HuH-7.5 (cell line): ENCODE results near the gene EHD1.

Source experiments
- DNase-seq: peaks from one replicate; pipeline ENCODE4 v3.0.0; 2011; ENCODE audit warnings: low spot score

The EHD1 gene

GRCh38 chr11:64890522-64890939 is 12.1 kb upstream of the EHD1 start:
- no peak for DNase-seq

- no peak for DNase-seq
These were observed 10.5 kb upstream of the EHD1 start for GRCh38 chr11:64888729-64889511.

GRCh38 chr11:64888406-64888728 is 9.9 kb upstream of the EHD1 start:
- DNase-seq, result no peak

GRCh38 chr11:64887757-64888405 is 9.5 kb upstream of the EHD1 start:
- peak; percentile 81 for DNase-seq

GRCh38 chr11:64887234-64887756 is 8.9 kb upstream of the EHD1 start:
- DNase-seq, result no peak

GRCh38 chr11:64885367-64886286 is 7.2 kb upstream of the EHD1 start:
- DNase-seq, result no peak

- DNase-seq, result no peak
These were observed 5.6 kb upstream of the EHD1 start for GRCh38 chr11:64884019-64884418.

GRCh38 chr11:64883575-64883974 is 5.2 kb upstream of the EHD1 start:
- no peak for DNase-seq

- DNase-seq, result no peak
These were observed 3.8 kb upstream of the EHD1 start for GRCh38 chr11:64882243-64882642.

- no peak for DNase-seq
These were observed 3.1 kb upstream of the EHD1 start for GRCh38 chr11:64881476-64881875.

- no peak for DNase-seq
These were observed 2.0 kb upstream of the EHD1 start for GRCh38 chr11:64880240-64881001.

GRCh38 chr11:64879244-64879900 is 951 bp upstream of the EHD1 start:
- DNase-seq, result no peak

GRCh38 chr11:64878223-64878493 is 263 bp downstream of the EHD1 start:
- no peak for DNase-seq

GRCh38 chr11:64877390-64878222 is 815 bp downstream of the EHD1 start:
- no peak for DNase-seq

- DNase-seq, result no peak
These were observed 1.5 kb downstream of the EHD1 start for GRCh38 chr11:64876835-64877341.

GRCh38 chr11:64876229-64876750 is 2.1 kb downstream of the EHD1 start:
- DNase-seq, result no peak

GRCh38 chr11:64875369-64876228 is 2.8 kb downstream of the EHD1 start:
- no peak for DNase-seq

GRCh38 chr11:64874308-64875240 is 3.8 kb downstream of the EHD1 start:
- no peak for DNase-seq
